Stimulated activated CD8-positive, alpha-beta memory T cell treated with anti-CD3 and anti-CD28 coated beads, Interleukin-2, amount 100 ng/mL, for 48 hours (primary cell): Measurements from ENCODE around the gene TFDP1.
"Not testable (repeated sequence)": the region's sequence is repeated elsewhere in the genome, so short reads cannot be mapped to it uniquely, and the experiment has no call there.

Source experiments
- DNase-seq, 2 donors: peaks; one replicate each; pipeline ENCODE4 v3.0.0-alpha.2; 2020; ENCODE audit warnings: low read depth in 2 of 2

TFDP1 gene

DNA sequence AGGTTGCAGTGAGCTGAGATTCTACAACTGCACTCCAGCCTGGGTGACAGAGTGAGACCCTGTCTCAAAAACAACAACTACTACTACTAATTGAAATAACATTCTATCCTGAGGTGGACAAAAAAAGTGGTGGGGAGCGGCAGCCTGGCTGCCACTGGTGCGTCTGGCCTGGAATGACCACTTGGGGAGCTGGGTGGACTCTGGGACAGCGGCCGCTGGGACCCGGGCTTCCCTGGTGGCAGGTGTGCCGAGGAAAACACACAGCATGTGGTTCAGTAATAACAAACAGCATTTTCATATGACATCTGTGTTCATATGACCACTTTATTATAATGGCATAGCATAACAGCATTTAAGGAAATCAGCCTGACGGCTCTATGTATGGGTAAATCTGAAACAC is 33.9 kb downstream of the TFDP1 start:
- DNase-seq = no peak

GRCh38 chr13:113620036-113620796 is 35.7 kb downstream of the TFDP1 start:
- no peak for DNase-seq

DNA sequence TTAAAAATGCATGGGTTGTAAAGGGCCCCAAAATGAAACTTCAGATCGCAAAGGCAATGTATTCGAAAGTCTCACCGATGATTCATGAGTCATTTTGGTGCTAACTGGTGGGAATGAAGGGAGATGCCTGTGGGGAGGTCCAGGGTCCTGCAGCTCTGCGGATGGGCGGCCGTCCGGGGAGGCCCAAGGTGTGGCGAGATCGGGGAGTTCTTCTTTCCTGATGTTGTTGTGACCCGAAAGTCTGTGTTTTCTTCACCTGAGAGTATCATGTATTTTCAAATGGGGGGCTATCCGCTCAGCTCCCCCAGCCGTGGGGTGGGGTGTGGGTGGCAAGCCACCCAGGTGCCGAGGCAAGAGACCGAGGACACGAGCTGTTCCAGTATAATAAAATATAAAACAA is 36.5 kb downstream of the TFDP1 start:
- no peak for DNase-seq

DNA sequence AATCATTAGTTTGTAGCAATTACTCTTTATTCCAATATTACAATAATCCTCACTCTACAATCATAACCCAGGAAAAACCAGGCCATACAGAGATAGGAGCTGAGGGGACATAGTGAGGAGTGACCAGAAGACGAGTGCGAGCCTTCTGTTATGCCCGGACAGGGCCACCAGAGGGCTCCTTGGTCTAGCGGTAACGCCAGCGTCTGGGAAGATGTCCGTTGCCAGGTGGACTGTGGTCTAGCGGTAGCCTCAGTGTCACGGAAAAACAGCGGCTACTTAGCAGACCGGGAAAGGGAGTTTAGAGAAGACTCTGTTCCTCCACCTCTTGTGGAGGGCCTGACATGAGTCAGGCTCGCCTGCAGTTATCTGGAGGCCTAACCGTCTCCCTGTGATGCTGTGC is 36.9 kb downstream of the TFDP1 start:
- not testable (repeated sequence) for DNase-seq

GRCh38 chr13:113621986-113622550 is 37.5 kb downstream of the TFDP1 start:
- not testable (repeated sequence) for DNase-seq

- DNase-seq = no peak
Observed at GRCh38 chr13:113622791-113623490, 38.4 kb downstream of the TFDP1 start.

DNA sequence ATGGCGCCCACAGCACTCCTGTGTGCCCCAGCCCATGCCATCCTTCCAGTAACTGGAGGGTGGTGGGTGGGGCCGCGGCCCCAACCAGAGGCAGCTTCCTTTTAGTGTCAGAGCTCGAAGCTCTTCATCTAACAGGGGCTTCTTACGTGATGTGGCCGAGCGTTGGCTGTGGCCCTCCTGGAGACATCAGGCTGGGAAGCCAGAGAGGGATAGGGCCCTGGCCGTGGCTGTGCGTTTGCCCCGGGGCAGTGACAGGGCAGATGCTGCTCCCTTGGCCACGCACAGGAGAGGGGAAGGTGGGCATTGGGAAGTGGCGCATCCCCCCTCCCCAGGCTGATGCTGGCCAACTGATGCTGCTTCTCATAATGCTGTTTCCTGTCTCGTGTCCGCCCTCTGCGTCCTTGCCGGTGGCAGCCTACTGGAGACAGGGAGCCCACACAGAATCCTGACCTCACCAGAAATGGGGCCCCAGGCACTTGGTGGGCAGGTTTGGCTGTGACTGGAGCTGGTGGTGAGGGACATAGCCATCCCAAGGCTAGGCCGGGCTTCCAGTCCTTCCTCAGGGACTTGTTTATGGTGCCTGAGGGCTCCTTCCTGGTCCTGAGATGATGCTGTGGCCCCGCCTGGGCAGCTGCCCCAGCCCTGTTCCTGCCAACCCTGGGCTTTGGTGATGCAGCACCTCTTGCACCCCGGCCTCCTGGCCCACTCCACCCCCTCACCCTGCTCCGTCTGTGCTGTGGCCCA is 39.1 kb downstream of the TFDP1 start:
- no peak for DNase-seq

DNA sequence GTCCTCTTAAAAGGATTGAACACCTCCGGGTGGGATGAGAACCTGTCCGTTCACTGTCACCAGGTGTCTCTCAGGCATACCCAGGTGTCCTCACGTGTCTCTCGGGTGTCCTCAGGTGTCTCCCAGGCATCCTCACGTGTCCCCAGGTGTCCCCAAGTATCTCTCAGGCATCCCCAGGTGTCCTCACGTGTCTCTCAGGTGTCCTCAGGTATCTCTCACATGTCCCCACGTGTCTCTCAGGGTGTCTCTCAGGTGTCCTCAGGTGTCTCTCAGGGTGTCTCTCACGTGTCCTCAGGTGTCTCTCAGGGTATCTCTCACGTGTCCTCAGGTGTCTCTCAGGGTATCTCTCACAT is 39.7 kb downstream of the TFDP1 start:
- no peak for DNase-seq

DNA sequence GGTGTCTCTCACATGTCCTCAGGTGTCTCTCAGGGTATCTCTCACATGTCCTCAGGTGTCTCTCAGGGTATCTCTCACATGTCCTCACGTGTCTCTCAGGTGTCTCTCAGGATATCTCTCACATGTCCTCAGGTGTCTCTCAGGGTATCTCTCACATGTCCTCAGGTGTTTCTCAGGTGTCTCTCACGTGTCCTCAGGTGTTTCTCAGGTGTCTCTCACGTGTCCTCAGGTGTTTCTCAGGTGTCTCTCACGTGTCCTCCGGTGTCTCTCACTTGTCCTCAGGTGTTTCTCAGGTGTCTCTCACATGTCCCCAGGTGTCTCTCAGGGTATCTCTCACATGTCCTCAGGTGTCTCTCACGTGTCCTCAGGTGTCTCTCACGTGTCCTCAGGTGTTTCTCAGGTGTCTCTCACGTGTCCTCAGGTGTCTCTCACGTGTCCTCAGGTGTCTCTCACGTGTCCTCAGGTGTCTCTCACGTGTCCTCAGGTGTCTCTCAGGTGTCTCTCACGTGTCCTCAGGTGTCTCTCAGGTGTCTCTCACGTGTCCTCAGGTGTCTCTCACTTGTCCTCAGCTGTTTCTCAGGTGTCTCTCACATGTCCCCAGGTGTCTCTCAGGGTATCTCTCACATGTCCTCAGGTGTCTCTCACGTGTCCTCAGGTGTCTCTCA is 40.2 kb downstream of the TFDP1 start:
- not testable (repeated sequence) for DNase-seq

GRCh38 chr13:113625965-113626721 is 41.6 kb downstream of the TFDP1 start:
- DNase-seq = no peak

DNA sequence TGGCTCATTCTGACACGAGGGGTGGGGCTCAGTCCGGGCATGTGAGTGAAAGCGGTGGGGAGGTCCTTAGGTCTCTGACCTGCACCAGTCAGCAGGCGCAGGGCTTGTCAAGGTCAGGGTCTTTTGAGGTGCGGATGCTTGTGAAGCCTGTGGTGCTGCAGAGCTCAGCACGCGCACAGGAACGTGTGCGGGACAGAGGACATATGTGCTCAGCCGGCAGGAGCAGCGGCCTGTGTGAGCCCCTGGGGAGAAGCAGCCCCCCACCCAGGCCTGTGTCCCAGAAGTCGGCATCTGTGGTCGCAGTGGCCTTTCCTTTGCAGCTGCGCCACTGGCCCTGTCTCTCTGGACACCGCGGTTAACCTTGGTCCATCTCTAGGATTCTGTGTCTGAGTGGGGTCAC is 42.6 kb downstream of the TFDP1 start:
- no peak for DNase-seq

GRCh38 chr13:113628291-113629270 is 44.0 kb downstream of the TFDP1 start:
- DNase-seq = no peak

DNA sequence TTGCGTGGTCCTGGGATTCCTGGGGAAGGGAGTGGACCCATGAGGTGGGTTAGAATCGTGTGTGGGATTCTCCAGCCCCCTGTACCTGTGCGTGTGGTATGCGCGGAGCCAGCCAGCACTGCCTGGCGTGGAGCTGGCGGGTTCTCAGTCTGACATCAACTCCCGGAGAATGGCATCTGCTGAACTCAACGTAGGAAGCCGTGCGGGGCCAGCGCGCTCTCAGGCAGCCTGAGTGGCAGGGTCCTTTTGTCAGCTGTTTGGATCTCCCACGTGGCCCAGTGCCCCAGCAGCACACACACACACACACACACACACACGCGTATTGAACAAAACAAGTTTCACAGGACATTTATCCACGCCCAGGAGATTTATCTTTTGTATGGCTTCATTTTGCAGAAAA is 45.3 kb downstream of the TFDP1 start:
- no peak for DNase-seq

GRCh38 chr13:113630296-113630695 is 45.7 kb downstream of the TFDP1 start:
- no peak for DNase-seq

GRCh38 chr13:113630804-113631203 is 46.3 kb downstream of the TFDP1 start:
- DNase-seq = no peak

- DNase-seq = no peak
Observed at GRCh38 chr13:113631341-113632095, 47.0 kb downstream of the TFDP1 start.

GRCh38 chr13:113632706-113633484 is 48.3 kb downstream of the TFDP1 start:
- DNase-seq = no peak

GRCh38 chr13:113633485-113633873 is 48.9 kb downstream of the TFDP1 start:
- DNase-seq = no peak
